H1 (cell line): Measurements from ENCODE around the gene FAM120A. TPM values are rescaled to one million over a fixed set of nuclear protein-coding genes. Genes with fewer than 3 reads are reported as not detected.

ENCODE experiments used
- CTCF ChIA-PET: fragments of 300-600 bp; sonication (Branson Sonifier 250); formaldehyde crosslinking; loops from one replicate; lab custom pipeline; 2021; ENCODE audit not compliant: partially characterized antibody; lab: Charles Lee
- POLR2A ChIA-PET: fragments of 300-600 bp; sonication (Branson Sonifier 250); formaldehyde crosslinking; loops from one replicate; lab custom pipeline; 2021; ENCODE audit warnings: inconsistent platforms; ENCODE audit not compliant: partially characterized antibody; lab: Charles Lee
- DNase-seq, 2 experiments: peaks; one replicate each; pipeline versions ENCODE4 v3.0.0 to v3.0.0-alpha.2; 2010 to 2022; ENCODE audit warnings: low spot score in 2 of 2, low read depth in 1 of 2, mixed read lengths in 1 of 2
- FAIRE-seq: peaks from 2 replicates; lab custom pipeline; 2011; peaks lifted over from hg19 to GRCh38; lab: Jason Lieb, UNC
- H2AFZ ChIP-seq: 2 replicates; pipeline ENCODE4 v1.8.1; 2012; ENCODE audit warnings: low read length, inconsistent platforms
- H2AK5ac ChIP-seq: 2 replicates; pipeline ENCODE4 v1.6.1; 2013; ENCODE audit warnings: low read depth, low read length
- H2BK120ac ChIP-seq: replicated peaks from 2 replicates; pipeline ENCODE3; 2013; ENCODE audit warnings: low read depth, low read length, inconsistent platforms
- H2BK12ac ChIP-seq: 2 replicates; pipeline ENCODE4 v1.6.1; 2013; ENCODE audit warnings: low read depth, low read length
- H2BK15ac ChIP-seq: 2 replicates; pipeline ENCODE4 v1.6.1; 2013; ENCODE audit warnings: low read length
- H2BK20ac ChIP-seq: 2 replicates; pipeline ENCODE4 v1.6.1; 2013; ENCODE audit warnings: low read length
- H2BK5ac ChIP-seq: 2 replicates; pipeline ENCODE4 v1.6.1; 2013; ENCODE audit warnings: low read depth, low read length
- H3K14ac ChIP-seq: 2 replicates; pipeline ENCODE4 v1.6.1; 2013; ENCODE audit warnings: inconsistent platforms; ENCODE audit not compliant: insufficient read length
- H3K18ac ChIP-seq: 2 replicates; pipeline ENCODE4 v1.6.1; 2013; ENCODE audit warnings: low read length; ENCODE audit errors: extremely low read depth
- H3K23ac ChIP-seq: 2 replicates; pipeline ENCODE4 v1.6.1; 2013; ENCODE audit warnings: inconsistent platforms; ENCODE audit not compliant: insufficient read length
- H3K23me2 ChIP-seq: 2 replicates; pipeline ENCODE4 v1.6.1; 2013; ENCODE audit warnings: low read depth, low read length
- H3K27ac ChIP-seq: 2 replicates; pipeline ENCODE4 v1.6.1; 2011; ENCODE audit warnings: low read depth, low read length, inconsistent platforms
- H3K27me3 ChIP-seq, 4 experiments: replicated peaks in 1 of 4; 1 replicate in 1 of 4; 2 replicates in 3 of 4; pipeline versions ENCODE4 v1.6.1 to v1.8.1; 2011 to 2013; ENCODE audit warnings: low read length in 3 of 4, mild to moderate bottlenecking in 3 of 4, inconsistent platforms in 2 of 4, mixed read lengths in 2 of 4, moderate library complexity in 1 of 4; ENCODE audit not compliant: control insufficient read depth in 3 of 4, insufficient read depth in 3 of 4; ENCODE audit errors: extremely low read depth in 1 of 4
- H3K36me3 ChIP-seq, 4 experiments: 2 replicates each; pipeline versions ENCODE4 v1.6.1 to v1.8.1; 2011 to 2013; ENCODE audit warnings: mild to moderate bottlenecking in 4 of 4, low read length in 3 of 4, moderate library complexity in 2 of 4, control low read depth in 1 of 4, inconsistent platforms in 1 of 4; ENCODE audit not compliant: insufficient read depth in 4 of 4, control insufficient read depth in 2 of 4
- H3K4ac ChIP-seq: replicated peaks from 2 replicates; pipeline ENCODE3; 2013; ENCODE audit warnings: low read length, low read depth, mixed read lengths, inconsistent platforms; ENCODE audit not compliant: insufficient read length
- H3K4me1 ChIP-seq, 4 experiments: replicated peaks in 1 of 4; 1 replicate in 1 of 4; 2 replicates in 3 of 4; pipeline versions ENCODE4 v1.6.1 to v1.8.1; 2011 to 2013; ENCODE audit warnings: low read length in 3 of 4, inconsistent platforms in 2 of 4, mixed read lengths in 1 of 4; ENCODE audit not compliant: insufficient read depth in 4 of 4, control insufficient read depth in 3 of 4
- H3K4me2 ChIP-seq, 2 experiments: 2 replicates each; pipeline versions ENCODE4 v1.6.1 to v1.8.1; 2011 to 2013; ENCODE audit warnings: low read depth in 2 of 2, low read length in 2 of 2, control low read depth in 1 of 2, inconsistent platforms in 1 of 2, mild to moderate bottlenecking in 1 of 2; ENCODE audit not compliant: insufficient read depth in 1 of 2
- H3K4me3 ChIP-seq, 4 experiments: fragments of 200-600, 300-600 bp in 1 of 4; sonication (generic), shearing (Covaris generic), sonication (Bioruptor Twin) in 1 of 4; 2 replicates each; pipeline versions ENCODE4 v1.5.1 to v1.8.1; 2011 to 2016; ENCODE audit warnings: low read length in 4 of 4, low read depth in 3 of 4, control low read depth in 2 of 4, inconsistent platforms in 2 of 4, mild to moderate bottlenecking in 2 of 4, mixed read lengths in 1 of 4, moderate library complexity in 1 of 4; ENCODE audit not compliant: insufficient read depth in 2 of 4; ENCODE audit errors: extremely low read depth in 1 of 4
- H3K56ac ChIP-seq: replicated peaks from 2 replicates; pipeline ENCODE3; 2013; ENCODE audit warnings: low read depth, mild to moderate bottlenecking, mixed read lengths, low read length, inconsistent platforms; ENCODE audit not compliant: insufficient read length
- H3K79me1 ChIP-seq: 2 replicates; pipeline ENCODE4 v1.6.1; 2013; ENCODE audit warnings: low read depth, low read length, control low read depth
- H3K79me2 ChIP-seq, 2 experiments: 2 replicates each; pipeline versions ENCODE4 v1.6.1 to v1.8.1; 2012 to 2013; ENCODE audit warnings: low read length in 2 of 2, mild to moderate bottlenecking in 2 of 2, inconsistent platforms in 1 of 2; ENCODE audit not compliant: insufficient read depth in 2 of 2, control insufficient read depth in 1 of 2
- H3K9ac ChIP-seq, 4 experiments: replicated peaks in 1 of 4; 1 replicate in 1 of 4; 2 replicates in 3 of 4; pipeline versions ENCODE4 v1.6.1 to v1.8.1; 2011 to 2013; ENCODE audit warnings: low read depth in 3 of 4, low read length in 3 of 4, control low read depth in 2 of 4, mild to moderate bottlenecking in 2 of 4, moderate library complexity in 2 of 4, inconsistent platforms in 1 of 4; ENCODE audit errors: extremely low read depth in 1 of 4
- H3K9me3 ChIP-seq, 2 experiments: 2 replicates each; pipeline versions ENCODE4 v1.6.1 to v1.8.1; 2012 to 2013; ENCODE audit warnings: mild to moderate bottlenecking in 2 of 2, moderate library complexity in 2 of 2, control low read depth in 1 of 2, inconsistent platforms in 1 of 2, low read depth in 1 of 2, low read length in 1 of 2, mixed read lengths in 1 of 2; ENCODE audit not compliant: insufficient read depth in 2 of 2
- H4K20me1 ChIP-seq, 2 experiments: replicated peaks in 1 of 2; 2 replicates each; pipeline versions ENCODE3 to v1.8.1; 2011 to 2013; ENCODE audit warnings: inconsistent platforms in 2 of 2, low read length in 2 of 2, mild to moderate bottlenecking in 1 of 2; ENCODE audit not compliant: insufficient read depth in 2 of 2, control insufficient read depth in 1 of 2
- H4K5ac ChIP-seq: 2 replicates; pipeline ENCODE4 v1.6.1; 2013; ENCODE audit warnings: low read length, low read depth, mixed read lengths, inconsistent platforms; ENCODE audit not compliant: insufficient read length
- H4K8ac ChIP-seq: 2 replicates; pipeline ENCODE4 v1.8.0; 2013; ENCODE audit warnings: mild to moderate bottlenecking, moderate library complexity, low read length, inconsistent platforms; ENCODE audit not compliant: insufficient read depth; ENCODE audit errors: extremely low read depth
- H4K91ac ChIP-seq: replicated peaks from 2 replicates; pipeline ENCODE3; 2013; ENCODE audit warnings: low read length, mixed read lengths, inconsistent platforms; ENCODE audit not compliant: insufficient read length
- CBX5 ChIP-seq: fragments of 300-800, 300-1000 bp; sonication (generic); IDR thresholded peaks from 2 replicates; pipeline ENCODE4 v1.7.1; 2016; ENCODE audit warnings: antibody characterized with exemption, low read length, low read depth
- MAFK ChIP-seq: IDR thresholded peaks from 2 replicates; pipeline ENCODE4 v1.6.1; 2012; ENCODE audit warnings: low read depth, mild to moderate bottlenecking, improper control_type of control experiment, low read length
- SIX5 ChIP-seq: IDR thresholded peaks from 2 replicates; pipeline ENCODE4 v1.6.1; 2011; ENCODE audit warnings: mild to moderate bottlenecking, low read depth, low read length
- SP1 ChIP-seq: IDR thresholded peaks from 2 replicates; pipeline ENCODE4 v1.6.1; 2011; ENCODE audit warnings: low read depth, low read length
- TAF7 ChIP-seq: optimal IDR thresholded peaks from 2 replicates; pipeline ENCODE3; 2011; ENCODE audit warnings: low read depth, mild to moderate bottlenecking, inconsistent platforms, low read length, moderate library complexity, borderline replicate concordance
- TCF12 ChIP-seq: IDR thresholded peaks from 2 replicates; pipeline ENCODE4 v1.6.1; 2011; ENCODE audit warnings: low read depth, mild to moderate bottlenecking, low read length
- WGBS, 2 experiments: shearing (Covaris generic) in 1 of 2; methylation state at CpG; one replicate each; pipeline versions ENCODE4 v1.1.6 to v1.1.7; 2013 to 2015; ENCODE audit warnings: low lambda C conversion rate in 2 of 2, mixed read lengths in 2 of 2, inconsistent platforms in 1 of 2, low coverage in 1 of 2, missing lambda C conversion rate in 1 of 2; ENCODE audit not compliant: insufficient replicate concordance in 2 of 2, insufficient coverage in 1 of 2, insufficient read length in 1 of 2; ENCODE audit errors: extremely low coverage in 1 of 2, missing lambda C conversion rate in 1 of 2; 5-methylcytosine and 5-hydroxymethylcytosine counted together
- polyA plus RNA-seq, 7 experiments: library from polyadenylated mRNA; depleted of rRNA in 3 of 7; stranded (reverse) in 5 of 7; unstranded in 2 of 7; fragments of >200 nt in 5 of 7; fragments of 200-250 nt in 2 of 7; gene quantifications; 1 replicate in 5 of 7; 2 replicates in 1 of 7; 4 replicates in 1 of 7; pipeline versions ENCODE4 v1.2.1 to v1.2.3, GENCODE V29; 2011 to 2013; ENCODE audit warnings: missing spikeins in 2 of 7, mixed read lengths in 2 of 7
- total RNA-seq: library from RNA; stranded (reverse); fragmentation: NEBNext Ultra II Directional; extraction: Animal tissue kit (Norgen Biotek cat#: 25700); gene quantifications from 2 replicates; pipeline ENCODE4 v1.2.1, GENCODE V29; 2021

The FAM120A gene
- total and polyA plus RNA-seq, 2 of the 8 experiments (the other 6 are each of a cell fraction or from before 2014, with no cell fraction given), result 24.9 to 54.7 TPM

GRCh38 chr9:93432964-93433363 is 18.5 kb upstream of the FAM120A start:
- Histone ChIP-seq H3K79me1 (no peaks in the 10 kb centered on the region), H4K8ac (no peak overlapping the region), H3K9ac (no peak overlapping the region), H2BK20ac (no peak overlapping the region), H2BK15ac (no peak overlapping the region), H3K4me3 (no peak overlapping the region), H4K20me1 (no peaks in the 10 kb centered on the region), H2AK5ac (no peak overlapping the region), H2BK120ac (no peak overlapping the region), H2BK5ac (no peak overlapping the region), H2AFZ (no peak overlapping the region), H3K4ac (no peak overlapping the region), H3K27me3 (no peaks in the 10 kb centered on the region), H3K9me3 (no peaks in the 10 kb centered on the region), H4K5ac (no peak overlapping the region), H3K4me2 (no peak overlapping the region), H3K18ac (no peak overlapping the region), H3K14ac (no peak overlapping the region), H3K4me1 (no peaks in the 10 kb centered on the region; a peak in 1 of 7 replicates), H3K27ac (no peak overlapping the region), H3K56ac (no peak overlapping the region), H3K36me3 (no peaks in the 10 kb centered on the region), H4K91ac (no peak overlapping the region), H3K79me2 (no peaks in the 10 kb centered on the region), H3K23ac (no peak overlapping the region), H2BK12ac (no peak overlapping the region), H3K23me2 (no peaks in the 10 kb centered on the region)
- FAIRE-seq (no peak), DNase-seq (no peak)
- WGBS, 2 experiments, result 67% methylated on average over 1 of the region's 1 CpG; no CpG with 5 or more reads in 1 of the 2 experiments
- TF ChIP-seq TAF7 (no peak), CBX5 (no peak), SIX5 (no peak), MAFK (no peak), TCF12 (no peak), SP1 (no peak)
- CTCF ChIA-PET, result no interaction called here
- POLR2A ChIA-PET, result no interaction called here
